ENCODE measurements around the gene ZFYVE27.

GRCh38 chr10:97781618-97782331, 44.8 kb downstream of the ZFYVE27 start:
- no peak for TF ChIP-seq CTCF (IDR thresholded peaks at IDR 0.05)
- no peak for TF ChIP-seq POLR2AphosphoS5 (IDR thresholded peaks at IDR 0.05; ENCODE audit: insufficient read depth in 1 of 2, low read depth in 1 of 2)
- no peak for TF ChIP-seq POLR2A (IDR thresholded peaks at IDR 0.05)
